ENCODE measurements around the gene NSD1. TPM values are rescaled to one million over a fixed set of nuclear protein-coding genes. Genes with fewer than 3 reads are reported as not detected.

NSD1 gene
- total RNA-seq, 1 experiment from 2014 or later = 62.2 TPM

GRCh38 chr5:177130211-177131018 is 3.2 kb upstream of the NSD1 start:
- H3K9me3 ChIP-seq (ENCODE audit: insufficient read depth, low read depth) = no peaks in the 10 kb centered on the region
- H3K4me3 ChIP-seq = no peak overlapping the region
- H2AFZ ChIP-seq = no peak overlapping the region
- H3K27ac ChIP-seq = no peak overlapping the region
- DNase-seq = no peak
- no peaks in the 10 kb centered on the region for H4K20me1 ChIP-seq (ENCODE audit: insufficient read depth)
- TF ChIP-seq EZH2 (IDR thresholded peaks at IDR 0.05; ENCODE audit: low read depth) = no peak
- no peak for TF ChIP-seq CTCF (conservative IDR thresholded peaks at IDR 0.05)
- intact Hi-C loops (cut with micrococcal nuclease; ENCODE audit: unreplicated experiment) = loop anchor here (5.0 kb wide), 1 partner anchor 367 kb away; the partner anchor contains the start of gene PDLIM7
- H3K9me2 ChIP-seq (ENCODE audit: insufficient read depth) = no peaks in the 10 kb centered on the region
- H3K36me3 ChIP-seq (ENCODE audit: low read depth) = peaks cover 4% of the 10 kb centered on the region
- no peaks in the 10 kb centered on the region for H3K27me3 ChIP-seq (ENCODE audit: insufficient read depth, low read depth)
- ChIA-PET POLR2A (ENCODE audit: unreplicated experiment) (no interaction called here), CTCF (interaction anchor here (0.7 kb wide), 1 partner anchor 471 kb away, joined by 3 read pairs; no protein-coding TSS in a partner anchor)
- peaks cover 6% of the 10 kb centered on the region for H3K4me1 ChIP-seq (replicated peaks; ENCODE audit: insufficient read depth)
- no TSS peak for BruUV-seq (replicated peaks)
- H3F3A ChIP-seq (ENCODE audit: insufficient read depth, low read depth) = peaks cover 15% of the 10 kb centered on the region
- H3K4me2 ChIP-seq = no peak overlapping the region
- peaks cover 8% of the 10 kb centered on the region for H3K79me2 ChIP-seq (ENCODE audit: low read depth)

- H3K9me2 ChIP-seq (ENCODE audit: insufficient read depth) = no peaks in the 10 kb centered on the region
- POLR2A ChIA-PET (ENCODE audit: unreplicated experiment) = no interaction called here
- BruUV-seq (replicated peaks) = no TSS peak
Observed at GRCh38 chr5:177131019-177131320, 2.6 kb upstream of the NSD1 start.

More at GRCh38 chr5:177131019-177131320, 2.6 kb upstream of the NSD1 start:
- H3K9me3 ChIP-seq (ENCODE audit: insufficient read depth, low read depth) = no peaks in the 10 kb centered on the region
- TF ChIP-seq EZH2 (IDR thresholded peaks at IDR 0.05; ENCODE audit: low read depth) (no peak), CTCF (conservative IDR thresholded peaks at IDR 0.05) (no peak)
- peaks cover 11% of the 10 kb centered on the region for H3K4me1 ChIP-seq (replicated peaks; ENCODE audit: insufficient read depth)
- H4K20me1 ChIP-seq (ENCODE audit: insufficient read depth) = no peaks in the 10 kb centered on the region
- peaks cover 8% of the 10 kb centered on the region for H3K36me3 ChIP-seq (ENCODE audit: low read depth)
- H2AFZ ChIP-seq = no peak overlapping the region
- H3F3A ChIP-seq (ENCODE audit: insufficient read depth, low read depth) = peaks cover 15% of the 10 kb centered on the region
- no peak overlapping the region for H3K4me3 ChIP-seq
- H3K4me2 ChIP-seq = no peak overlapping the region
- intact Hi-C loops (cut with micrococcal nuclease; ENCODE audit: unreplicated experiment) = loop anchor here (5.0 kb wide), 1 partner anchor 366 kb away; the partner anchor contains the start of gene PDLIM7
- peaks cover 14% of the 10 kb centered on the region for H3K79me2 ChIP-seq (ENCODE audit: low read depth)
- no peaks in the 10 kb centered on the region for H3K27me3 ChIP-seq (ENCODE audit: insufficient read depth, low read depth)
- CTCF ChIA-PET = no interaction called here
- DNase-seq = no peak
- no peak overlapping the region for H3K27ac ChIP-seq
